GM12872 (cell line): Measurements from ENCODE around the gene LRWD1.
A peak's percentile ranks its signal among the peaks of the same experiment; 100 is the strongest.

ENCODE experiments used
- TF ChIP-seq, protein P1 (sequence below): IDR thresholded peaks from 3 replicates; pipeline ENCODE4 v1.5.1; 2011; ENCODE audit warnings: low read depth, mild to moderate bottlenecking, low read length, moderate library complexity; ENCODE audit not compliant: insufficient read depth

The LRWD1 gene

DNA sequence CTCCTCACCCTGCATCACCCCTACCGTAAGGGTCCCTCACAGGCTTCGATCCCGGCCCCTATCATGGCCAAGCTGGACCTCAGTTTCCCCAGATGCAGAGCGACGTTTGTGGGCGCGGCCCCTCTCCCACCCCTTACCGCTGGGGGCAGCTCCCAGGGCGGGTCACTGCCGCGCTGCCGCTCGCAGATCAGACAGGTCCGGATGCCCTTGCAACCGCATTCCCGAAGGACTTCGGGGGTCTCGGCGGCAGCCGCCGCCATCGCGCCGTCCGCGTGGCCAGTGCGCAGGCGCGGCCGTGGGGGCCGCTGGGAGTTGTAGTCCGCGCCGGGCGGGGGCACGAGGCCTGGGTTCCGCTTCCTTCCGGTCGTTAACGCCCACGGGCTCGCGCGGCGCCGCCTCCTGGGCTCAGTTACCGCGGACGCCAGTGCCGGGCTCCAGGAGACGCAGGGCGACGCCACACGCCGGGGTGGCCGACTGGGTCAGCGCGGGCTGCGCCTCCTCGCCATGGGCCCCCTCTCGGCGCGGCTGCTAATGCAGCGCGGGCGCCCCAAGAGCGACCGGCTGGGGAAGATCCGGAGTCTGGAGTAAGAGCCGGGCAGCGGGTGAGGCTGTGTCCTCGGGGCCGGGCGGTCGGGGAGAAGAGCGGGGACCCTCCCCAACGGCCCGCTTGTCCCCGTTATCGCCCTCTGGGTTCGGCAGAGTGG lies at the start of gene LRWD1, which contains the start of gene ALKBH4:
TSS of gene LRWD1 (plus strand) at position 408 of the 704 bp plus-strand sequence. CDS start at position 505, 97 bp downstream.
TSS of gene ALKBH4 (minus strand) at position 287 of the 704 bp plus-strand sequence. CDS start at position 260, 27 bp downstream.
- TF ChIP-seq, protein P1, sequence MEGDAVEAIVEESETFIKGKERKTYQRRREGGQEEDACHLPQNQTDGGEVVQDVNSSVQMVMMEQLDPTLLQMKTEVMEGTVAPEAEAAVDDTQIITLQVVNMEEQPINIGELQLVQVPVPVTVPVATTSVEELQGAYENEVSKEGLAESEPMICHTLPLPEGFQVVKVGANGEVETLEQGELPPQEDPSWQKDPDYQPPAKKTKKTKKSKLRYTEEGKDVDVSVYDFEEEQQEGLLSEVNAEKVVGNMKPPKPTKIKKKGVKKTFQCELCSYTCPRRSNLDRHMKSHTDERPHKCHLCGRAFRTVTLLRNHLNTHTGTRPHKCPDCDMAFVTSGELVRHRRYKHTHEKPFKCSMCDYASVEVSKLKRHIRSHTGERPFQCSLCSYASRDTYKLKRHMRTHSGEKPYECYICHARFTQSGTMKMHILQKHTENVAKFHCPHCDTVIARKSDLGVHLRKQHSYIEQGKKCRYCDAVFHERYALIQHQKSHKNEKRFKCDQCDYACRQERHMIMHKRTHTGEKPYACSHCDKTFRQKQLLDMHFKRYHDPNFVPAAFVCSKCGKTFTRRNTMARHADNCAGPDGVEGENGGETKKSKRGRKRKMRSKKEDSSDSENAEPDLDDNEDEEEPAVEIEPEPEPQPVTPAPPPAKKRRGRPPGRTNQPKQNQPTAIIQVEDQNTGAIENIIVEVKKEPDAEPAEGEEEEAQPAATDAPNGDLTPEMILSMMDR, result peak; percentile 23; the same call in 1 of the 3 replicates

DNA sequence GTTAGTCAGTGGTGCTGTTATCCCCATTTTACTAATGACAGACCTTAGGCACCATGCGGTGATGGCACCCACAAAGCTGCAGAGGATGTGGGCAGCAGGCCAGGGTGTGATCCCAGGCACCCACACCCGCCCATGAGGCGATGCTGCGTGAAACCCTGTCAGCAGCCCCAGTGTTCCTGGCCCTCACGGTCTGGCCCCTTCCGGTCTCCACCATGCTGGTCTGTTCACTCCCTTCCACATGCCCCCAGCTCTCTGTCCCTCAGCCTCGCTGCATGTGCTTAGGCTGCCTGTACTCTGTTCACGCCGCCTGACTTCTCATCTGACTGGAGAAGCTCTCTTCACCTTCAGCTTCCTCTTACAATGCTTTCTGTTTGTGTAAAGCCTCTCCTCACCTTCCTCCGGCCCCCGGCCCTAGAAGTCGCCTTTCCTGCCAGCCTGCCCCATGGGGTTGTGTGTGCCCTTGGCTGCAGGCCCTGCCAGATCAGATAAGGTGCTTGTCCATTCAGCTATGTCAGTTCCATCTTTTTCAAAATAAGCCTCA lies 49.0 kb upstream of the LRWD1 start:
- TF ChIP-seq, protein P1, result no peak

DNA sequence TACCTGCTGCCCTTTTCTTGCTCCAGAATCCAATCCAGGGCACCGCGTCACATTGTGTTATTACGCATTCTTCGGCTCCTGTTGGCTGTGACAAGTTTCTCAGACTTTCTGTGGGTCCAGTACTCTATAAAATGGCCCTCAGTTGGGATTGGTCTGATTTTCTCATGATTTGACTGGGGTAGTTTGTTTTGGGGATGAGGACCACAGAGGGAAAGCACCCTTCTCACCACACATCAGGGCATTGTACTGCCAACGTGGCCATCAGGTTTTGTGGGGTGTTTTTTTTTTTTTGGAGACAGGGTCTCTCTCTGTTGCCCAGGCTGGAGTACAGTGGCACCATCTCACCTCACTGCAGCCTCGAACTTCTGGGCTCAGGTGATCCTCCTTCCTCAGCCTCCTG lies 48.4 kb upstream of the LRWD1 start:
- TF ChIP-seq, protein P1, result no peak

DNA sequence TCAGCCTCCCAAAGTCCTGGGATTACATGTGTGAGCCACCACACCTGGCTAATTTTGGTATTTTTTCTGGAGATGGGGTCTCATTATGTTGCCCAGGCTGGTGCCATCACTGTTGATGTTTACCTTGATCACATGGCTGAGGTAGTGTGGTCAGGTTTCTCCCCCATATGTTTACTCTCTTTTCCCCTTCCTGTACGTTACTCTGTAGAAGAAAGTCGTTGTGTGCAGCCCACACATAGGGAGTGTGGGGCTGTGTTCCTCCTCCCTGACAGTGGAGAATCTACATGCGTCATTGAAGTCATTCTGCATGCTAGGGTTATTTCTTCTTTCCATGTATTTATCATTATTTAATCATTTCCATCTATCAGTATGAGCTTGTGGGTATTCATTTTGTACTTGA lies 47.7 kb upstream of the LRWD1 start:
- TF ChIP-seq, protein P1, result no peak

- TF ChIP-seq, protein P1, result no peak
These were observed 46.2 kb upstream of the LRWD1 start for GRCh38 chr7:102418592-102418991.

DNA sequence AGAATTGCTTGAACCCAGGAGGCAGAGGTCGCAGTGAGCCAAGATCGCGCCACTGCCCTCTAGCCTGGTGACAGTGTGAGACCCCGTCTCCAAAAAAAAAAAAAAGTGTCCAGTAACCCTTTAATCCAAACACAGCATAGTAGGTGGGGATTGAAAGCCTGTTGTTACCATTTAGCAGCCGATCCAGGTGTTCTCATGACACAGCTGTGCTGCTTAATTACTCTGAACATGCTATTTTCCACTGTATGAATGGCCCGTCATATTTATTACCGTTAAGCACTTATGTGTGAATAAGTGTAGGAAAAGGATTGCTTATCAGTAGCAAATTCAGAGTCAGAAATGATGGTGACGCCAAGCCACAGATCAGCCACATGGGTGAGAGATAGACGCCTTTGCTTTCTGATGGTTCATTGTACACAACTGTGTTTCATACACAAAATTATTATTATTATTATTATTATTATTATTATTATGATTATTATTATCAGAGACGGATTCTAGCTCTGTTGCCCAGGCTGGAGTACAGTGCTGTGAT lies 43.0 kb upstream of the LRWD1 start:
- TF ChIP-seq, protein P1, result no peak

GRCh38 chr7:102424129-102424551 lies 40.6 kb upstream of the LRWD1 start:
- TF ChIP-seq, protein P1, result no peak
